Forelimb muscle (tissue), 1 donor: Measurements from ENCODE around the gene ARHGAP21. TPM values are rescaled to one million over a fixed set of nuclear protein-coding genes. Genes with fewer than 3 reads are reported as not detected.

ENCODE experiments used
- DNase-seq: peaks from one replicate; pipeline ENCODE4 v3.0.0-alpha.2; 2013; ENCODE audit warnings: low read depth
- polyA plus RNA-seq: library from polyadenylated mRNA; unstranded; fragments of 120-200 nt; gene quantifications from one replicate; pipeline ENCODE4 v1.2.1, GENCODE V29; 2013; ENCODE audit not compliant: insufficient read length

ARHGAP21 gene
- polyA plus RNA-seq, 1 donor = 63.2 TPM

DNA sequence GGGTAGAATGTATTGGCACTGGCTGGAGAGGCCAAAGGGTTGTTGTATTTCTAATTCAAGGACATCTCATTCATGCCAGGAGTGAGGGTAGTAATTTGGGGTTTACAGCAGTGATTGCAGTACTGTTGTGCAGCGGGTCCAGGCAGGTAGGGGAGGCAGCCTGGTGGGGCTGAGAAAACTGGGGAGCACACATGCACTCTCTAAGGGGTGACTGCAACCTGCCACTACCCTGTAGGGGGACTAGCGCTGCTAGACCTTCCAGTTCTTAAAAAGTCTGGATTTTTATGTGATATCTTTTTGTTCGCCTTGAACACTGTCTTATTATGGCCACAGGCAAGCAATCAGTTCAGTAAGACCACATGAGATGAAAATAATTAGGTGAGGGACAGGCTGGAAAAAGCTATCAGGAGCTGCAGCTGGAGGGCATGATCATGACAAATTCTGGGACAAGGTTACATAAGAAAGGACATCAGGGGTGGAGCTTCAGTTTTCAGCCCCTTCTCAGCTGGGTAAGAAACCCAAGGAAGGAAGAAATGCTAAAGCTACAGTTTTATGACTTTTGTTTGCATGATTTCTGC lies 149.0 kb downstream of the ARHGAP21 start:
- no peak for DNase-seq

DNA sequence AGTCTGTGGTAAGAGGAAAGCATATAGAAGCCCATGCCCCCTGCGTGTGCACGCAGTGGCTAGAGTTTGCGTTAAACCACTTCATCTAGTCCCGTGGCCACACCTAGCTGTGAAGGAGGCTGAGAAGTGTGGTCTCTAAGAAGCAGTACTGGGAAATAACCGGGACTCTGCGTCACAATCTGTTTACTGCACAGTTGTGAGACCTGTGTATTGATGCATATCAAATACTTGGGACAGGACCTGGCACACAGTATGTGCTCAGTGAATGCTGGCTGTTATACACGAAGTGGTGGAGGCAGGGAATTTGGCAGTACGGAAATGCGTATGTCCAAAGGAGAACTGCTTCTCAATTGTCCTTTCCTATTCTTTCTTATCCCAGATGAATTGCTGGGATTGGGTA lies 149.5 kb downstream of the ARHGAP21 start:
- no peak for DNase-seq

DNA sequence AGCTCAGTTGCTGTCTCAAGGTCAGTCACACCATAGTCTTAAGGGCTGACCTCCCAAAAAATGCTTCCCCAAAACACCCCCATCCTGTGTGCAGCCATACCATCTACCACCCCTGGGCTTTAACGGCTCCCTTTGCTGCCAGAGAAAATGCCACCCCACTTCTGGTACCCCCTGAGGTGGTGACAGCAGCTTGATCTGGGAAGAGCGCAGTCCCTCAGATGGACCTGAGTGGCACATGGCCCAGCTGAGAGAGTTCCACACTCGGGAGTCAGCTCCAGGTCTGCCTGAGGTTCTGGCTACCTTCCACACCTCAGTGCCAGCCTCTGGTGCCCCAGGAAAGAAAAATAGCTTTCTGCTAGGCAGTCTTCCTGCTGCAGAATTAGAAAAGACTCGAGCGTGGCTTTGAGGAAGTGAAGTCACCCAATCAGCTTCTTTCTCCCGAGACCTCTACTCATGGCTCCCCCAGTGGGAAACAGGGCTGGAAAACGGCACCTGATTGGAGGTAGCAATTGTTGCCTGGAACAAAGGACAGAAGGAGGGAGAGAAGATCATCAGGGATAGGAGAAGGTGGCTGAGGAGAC lies 151.7 kb downstream of the ARHGAP21 start:
- DNase-seq = no peak

DNA sequence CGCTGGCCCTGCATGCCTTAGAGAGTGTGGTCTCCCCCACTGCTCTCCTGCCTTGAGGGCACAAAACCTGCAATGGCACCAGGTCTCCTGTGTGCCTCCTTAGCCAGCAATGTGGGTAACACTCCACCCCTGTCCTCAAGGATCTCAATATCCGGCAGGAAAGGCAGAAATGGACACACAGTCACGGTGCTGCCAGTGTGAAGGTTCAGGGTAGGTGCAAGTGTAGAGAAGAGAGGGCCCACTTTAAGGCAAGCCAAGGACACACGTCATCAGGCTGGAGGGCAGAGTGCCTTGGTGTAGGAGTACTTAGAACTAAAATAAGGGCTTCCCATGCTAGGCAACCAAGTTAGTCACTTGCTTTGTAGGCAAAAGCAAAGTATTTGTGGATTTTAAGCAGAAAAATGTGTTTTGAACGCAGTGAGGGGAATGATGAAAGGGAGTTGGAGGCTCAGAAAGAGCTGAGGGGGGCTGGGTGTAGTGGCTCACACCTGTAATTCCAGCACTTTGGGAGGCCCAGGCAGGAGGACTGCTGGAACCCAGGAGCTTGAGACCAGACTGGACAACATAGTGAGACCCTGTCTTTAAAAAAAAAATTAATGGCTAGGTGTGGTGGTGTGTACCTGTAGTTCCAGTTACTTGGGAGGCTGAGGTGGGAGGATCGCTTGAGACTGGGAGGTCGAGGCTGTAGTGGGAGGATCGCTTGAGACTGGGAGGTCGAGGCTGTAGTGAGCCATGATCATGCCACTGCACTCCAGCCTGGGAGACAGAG lies 152.8 kb downstream of the ARHGAP21 start:
- DNase-seq = no peak

DNA sequence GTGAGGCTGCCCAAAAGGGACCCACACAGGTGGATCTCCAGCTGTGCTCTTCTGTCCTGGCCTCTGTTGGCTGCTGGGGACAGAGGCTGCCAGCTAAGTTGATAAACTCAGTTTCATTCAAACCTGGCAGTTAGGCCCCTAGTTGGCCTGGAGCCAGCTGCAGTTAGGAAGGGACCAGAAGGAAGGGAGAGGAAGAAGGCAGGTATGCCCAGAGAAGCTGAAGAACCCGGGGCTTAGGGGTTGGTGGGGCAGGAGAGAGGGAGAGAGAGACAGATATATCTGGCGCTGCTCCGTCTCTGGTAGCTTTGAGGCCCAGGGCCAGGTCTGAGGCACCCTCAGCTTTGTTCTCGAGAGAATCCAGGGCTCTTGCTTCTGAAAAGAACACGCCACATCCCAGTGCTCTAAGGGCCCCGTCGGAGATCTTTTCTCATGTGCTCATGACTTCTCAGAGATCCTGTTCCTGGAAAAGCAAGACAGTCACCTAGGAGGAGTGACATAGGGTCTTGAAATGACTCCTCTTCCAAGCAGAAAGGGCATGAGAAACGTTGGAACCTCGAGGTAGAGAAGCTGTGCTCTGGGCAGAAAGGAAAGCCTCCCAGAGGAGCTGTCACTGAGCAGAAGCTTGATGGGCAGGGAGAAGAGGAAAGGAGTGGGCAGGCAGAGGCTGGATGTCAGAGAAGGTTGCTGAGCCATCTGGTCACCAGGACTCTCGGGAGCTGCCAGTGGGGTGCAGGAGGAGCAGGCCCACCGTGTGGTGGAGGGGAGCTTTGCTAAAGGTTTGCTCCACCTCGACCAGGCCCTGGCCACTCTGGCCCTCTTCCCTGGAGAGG lies 153.6 kb downstream of the ARHGAP21 start:
- DNase-seq = no peak

DNA sequence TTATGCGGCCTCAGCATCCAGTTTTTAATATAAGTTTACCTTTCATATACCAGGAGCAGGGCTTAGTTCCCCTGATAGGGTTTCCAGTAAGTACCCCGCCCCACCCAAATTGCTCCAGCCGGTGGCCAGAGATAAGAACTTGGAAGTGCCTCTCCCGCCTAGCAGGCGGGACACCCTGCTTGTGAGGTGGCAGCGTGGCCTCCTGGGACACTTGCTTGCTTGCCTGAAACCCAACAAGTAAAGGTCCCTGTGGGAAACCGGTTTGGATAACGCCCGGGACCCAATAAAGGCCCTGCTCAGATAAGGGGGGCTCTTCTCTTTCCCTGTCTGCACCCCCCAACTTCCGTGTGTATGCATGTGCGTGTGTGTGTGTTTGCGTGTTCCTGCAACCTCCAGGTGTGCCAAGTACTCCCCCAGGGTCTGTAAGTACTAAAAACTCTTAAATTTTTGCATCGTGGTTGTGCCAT lies 154.3 kb downstream of the ARHGAP21 start:
- no peak for DNase-seq

DNA sequence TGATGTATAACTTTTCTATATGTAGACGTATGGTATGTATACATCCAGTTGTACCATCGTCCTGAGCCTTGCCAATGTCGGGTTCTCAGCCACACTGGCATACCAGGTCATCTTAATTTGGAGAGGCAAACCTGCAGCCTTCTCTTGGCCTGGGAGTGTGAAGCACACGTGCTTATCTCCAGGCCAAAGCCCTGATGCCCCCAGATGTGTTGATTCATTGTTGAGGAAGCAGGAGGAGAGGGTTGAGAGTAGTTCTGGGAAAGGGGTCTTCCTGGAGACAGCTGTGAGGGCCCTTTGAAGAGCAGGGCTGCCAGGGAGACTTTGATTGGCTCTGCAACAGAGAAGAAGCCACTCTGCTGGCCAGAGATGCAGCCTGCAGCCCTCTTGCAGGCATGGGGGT lies 155.6 kb downstream of the ARHGAP21 start:
- DNase-seq = no peak

DNA sequence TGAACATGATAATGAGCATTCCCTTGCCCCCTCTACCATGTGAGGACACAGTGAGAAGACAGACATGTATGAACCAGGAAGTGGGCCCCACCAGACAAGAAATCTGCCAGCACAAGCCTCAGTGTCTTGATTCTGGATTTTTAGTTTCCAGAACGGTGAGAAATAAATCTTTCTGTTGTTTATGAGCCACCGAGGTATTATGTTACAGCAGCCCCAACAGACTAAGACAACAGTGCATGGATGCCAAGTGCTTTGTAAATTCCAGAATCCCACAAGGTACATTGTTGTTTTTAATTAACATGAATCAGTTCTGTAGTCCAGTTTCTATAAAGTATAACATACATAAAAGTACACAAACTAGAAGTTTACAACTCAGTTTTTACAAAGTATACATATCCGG lies 162.2 kb downstream of the ARHGAP21 start:
- no peak for DNase-seq

DNA sequence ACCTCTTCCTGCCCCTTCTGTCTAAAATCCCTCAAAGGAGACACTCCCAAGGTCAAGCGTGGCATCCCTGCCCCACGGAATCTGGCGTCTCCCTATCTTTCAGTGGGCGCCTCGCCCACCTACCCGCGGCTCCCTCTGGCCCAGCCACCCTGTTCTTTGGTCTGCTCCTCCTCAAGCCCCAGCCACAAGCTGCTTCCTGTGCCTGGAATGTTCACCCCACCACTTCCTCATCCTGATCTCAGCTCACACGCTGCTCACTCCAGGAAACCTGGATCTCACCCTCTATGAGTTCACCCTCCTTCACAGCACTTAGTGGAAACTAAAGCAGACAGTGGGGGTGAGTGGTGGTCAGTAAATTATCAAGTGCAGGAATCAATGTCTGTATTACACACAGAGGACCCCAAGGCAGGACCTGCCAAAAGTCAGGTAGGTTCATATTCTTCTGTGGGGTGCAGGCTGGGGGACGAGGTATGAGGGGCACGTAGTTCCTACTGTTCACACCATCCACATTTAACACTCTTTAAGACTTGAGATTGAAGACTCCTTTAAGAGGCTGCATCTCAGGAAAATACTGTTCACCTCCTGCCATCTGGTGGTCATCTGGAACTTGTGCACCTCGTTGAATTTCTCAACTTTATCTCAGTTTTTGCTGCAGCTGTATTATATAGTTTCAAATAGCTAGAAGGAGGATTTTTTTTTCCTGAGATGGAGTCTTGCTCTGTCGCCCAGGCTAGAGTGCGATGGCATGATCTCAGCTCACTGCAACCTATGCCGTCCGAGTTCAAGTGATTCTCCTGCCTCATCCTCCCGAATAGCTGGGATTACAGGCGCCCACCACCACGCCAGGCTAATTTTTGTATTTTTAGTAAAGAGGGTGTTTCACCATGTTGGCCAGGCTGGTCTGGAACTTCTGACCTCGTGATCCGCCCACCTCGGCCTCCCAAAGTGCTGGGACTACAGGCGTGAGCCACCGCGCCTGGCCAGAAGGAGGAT lies 166.6 kb downstream of the ARHGAP21 start:
- DNase-seq = peak; percentile 48

DNA sequence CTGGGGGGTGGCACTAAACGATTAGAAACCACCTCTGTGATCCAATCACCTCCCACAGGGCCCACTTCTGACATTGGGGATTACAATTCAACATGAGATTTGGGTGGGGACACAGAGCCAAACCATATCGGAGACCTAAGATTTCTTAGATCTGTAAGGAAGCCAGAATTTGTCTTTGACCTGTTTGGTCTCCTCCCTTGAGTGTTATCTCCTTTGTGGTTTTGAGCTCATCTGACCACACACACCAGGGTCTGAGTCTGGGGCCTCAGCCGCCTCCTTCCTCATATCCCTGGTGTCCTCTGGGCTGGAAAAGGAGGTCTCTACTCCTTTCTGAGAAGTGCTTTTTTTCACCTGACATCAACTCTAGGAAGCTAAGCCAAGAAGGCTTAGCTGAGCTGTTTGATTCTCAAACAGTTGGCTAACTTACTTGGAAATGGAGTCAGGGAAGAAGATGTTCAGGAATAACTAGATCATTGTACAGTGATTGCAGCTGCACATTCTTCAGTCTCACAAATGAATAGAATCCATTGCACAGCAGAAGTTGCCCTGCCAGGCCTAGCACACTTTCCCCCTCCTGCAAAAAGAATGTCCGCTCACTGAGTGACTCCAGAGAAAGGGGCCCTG lies 167.4 kb downstream of the ARHGAP21 start:
- peak; percentile 24 for DNase-seq

DNA sequence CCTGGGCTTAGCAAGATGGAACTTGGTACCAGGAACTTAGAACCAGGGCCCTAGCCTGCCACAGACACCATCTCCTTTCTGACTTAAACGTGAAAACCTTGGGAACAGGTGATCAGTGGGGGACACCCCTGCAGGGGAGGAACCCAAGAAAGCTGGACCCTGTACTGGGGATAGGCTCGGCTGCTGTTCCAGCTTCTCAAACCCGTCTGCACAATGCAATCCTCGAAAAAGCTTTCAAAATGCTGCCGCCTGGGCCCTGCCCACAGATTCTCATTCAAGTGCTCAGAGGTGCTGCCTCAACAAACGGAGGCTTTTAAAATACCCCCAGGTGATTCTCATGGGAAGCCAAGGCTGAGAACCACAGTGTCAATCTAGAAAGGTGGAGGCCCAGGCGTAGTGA lies 169.7 kb downstream of the ARHGAP21 start:
- no peak for DNase-seq

DNA sequence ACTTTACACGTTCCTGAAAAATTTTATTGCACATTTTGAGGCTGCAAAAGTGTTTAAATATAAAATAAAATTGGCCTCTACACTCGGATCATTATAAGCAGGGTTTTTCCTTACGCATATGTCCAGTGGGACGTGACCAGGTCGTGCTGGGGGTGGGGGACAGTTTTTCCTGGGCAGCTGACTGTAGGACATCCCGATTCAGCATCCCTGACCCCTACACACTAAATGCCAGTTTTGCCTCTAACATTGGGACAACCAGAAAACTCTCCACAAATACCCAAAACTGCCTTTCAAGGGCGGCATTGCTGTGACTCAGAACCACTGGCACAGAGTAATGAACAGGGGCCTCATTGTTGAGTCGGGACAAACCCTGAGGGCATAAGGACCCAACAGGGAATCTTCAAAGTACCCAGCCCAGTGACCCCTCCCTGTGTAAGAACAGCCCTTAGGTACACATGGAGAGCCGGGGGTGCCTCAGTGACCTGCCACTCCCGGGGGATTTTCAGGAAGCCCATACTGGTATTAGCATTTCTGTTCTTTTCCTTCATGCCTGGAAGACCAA lies 170.6 kb downstream of the ARHGAP21 start:
- DNase-seq = no peak

DNA sequence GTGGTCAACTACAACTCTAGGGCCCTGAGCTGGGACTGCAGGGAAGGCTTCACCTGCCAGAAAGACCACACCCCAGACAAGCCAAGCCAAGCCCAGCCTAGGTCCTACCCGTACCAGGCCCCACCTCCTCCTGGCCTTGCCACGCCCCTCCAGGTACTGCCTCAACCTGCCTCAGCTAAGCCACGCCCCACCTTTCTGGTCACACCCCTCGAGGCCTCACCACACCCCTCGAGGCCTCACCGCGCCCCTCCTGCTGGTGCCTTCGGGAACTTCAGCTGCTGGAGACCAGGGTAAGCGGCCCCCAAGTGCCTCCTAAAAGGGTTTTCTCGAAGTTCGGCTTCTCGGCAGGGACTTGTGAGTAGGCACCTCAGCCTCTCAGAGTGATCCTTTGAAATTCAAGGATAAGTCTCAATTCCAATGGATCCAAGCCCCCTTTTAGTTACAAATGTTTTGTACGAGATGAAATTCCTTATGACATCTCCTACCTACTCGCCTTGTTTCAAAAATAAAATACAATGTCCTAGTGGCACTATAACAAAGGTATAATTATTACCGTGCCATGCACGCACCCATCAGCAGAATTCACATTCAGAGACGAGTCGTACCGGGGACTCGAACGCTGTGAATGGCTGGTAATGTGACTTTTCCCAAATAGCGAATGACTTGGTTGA lies 171.2 kb downstream of the ARHGAP21 start:
- no peak for DNase-seq

DNA sequence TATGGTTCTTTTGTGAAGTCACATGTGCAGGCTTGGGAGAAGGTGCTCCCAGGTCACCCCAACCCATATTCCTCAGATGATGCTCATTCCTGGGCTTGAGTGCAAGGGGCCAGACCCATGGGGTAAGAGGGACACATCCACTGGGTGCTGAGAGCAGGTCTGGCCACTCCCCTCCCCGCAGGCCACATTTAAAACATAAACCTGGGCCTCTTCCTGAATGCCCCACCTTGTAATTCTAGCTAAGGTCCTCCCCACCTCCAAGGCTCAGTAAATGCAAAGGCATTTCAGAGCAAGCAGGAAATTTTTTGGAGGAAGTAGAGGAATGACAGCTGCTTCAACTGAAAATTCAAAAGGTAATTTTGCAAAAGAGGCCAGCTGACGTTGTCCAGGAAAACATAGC lies 172.5 kb downstream of the ARHGAP21 start:
- DNase-seq = no peak

DNA sequence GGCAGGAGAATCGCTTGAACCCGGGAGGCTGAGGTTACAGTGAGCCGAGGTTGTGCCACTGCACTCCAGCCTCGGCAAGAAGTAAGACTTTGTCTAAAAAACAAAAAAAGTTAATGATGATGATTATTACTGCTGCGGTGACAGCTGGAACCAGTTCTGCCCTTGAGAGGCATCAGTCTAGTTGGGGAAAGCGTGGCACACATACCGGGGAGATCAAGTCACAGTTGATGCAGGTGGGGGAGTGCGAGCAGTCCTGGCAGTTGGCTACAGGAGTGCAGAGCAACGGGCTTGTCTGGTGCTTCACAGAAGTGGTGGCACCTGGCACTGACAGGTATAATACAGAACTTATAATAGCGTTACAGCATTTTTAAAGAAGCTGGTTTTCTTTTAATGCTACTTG lies 173.0 kb downstream of the ARHGAP21 start:
- DNase-seq = no peak

DNA sequence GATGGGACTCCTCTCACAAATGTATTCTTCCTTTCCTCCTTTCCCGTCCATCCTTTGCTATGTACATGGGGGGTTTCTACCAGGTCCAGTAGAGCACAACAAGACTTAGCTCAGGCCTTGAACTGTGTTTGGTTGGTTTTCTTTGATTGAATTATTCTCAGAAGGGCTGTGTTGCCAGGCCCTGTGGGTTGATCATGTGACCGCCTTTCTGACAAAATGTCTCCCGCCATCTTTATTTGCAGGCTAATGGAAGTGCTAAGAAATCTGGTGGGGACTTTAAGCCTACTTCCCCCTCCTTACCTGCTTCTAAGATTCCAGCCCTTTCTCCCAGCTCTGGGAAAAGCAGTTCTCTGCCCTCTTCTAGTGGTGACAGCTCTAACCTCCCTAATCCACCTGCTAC lies 178.1 kb downstream of the ARHGAP21 start:
- DNase-seq = no peak

DNA sequence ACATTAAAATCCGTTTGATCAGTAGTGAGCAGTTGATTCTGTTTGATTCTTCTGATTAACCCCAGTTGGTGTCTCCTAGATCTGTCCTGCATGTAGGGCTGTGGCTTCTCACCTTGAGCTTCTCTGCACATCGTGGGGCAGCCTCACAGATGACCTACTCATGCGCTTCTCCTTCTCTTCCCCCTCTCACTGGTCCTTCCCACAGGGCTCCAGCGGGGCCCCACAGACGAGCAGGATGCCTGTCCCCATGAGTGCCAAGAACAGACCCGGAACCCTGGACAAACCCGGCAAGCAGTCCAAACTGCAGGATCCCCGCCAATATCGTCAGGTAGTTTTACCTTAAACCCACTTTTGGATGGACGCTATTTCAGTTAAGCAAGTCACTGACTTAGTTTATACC lies 178.9 kb downstream of the ARHGAP21 start:
- no peak for DNase-seq

DNA sequence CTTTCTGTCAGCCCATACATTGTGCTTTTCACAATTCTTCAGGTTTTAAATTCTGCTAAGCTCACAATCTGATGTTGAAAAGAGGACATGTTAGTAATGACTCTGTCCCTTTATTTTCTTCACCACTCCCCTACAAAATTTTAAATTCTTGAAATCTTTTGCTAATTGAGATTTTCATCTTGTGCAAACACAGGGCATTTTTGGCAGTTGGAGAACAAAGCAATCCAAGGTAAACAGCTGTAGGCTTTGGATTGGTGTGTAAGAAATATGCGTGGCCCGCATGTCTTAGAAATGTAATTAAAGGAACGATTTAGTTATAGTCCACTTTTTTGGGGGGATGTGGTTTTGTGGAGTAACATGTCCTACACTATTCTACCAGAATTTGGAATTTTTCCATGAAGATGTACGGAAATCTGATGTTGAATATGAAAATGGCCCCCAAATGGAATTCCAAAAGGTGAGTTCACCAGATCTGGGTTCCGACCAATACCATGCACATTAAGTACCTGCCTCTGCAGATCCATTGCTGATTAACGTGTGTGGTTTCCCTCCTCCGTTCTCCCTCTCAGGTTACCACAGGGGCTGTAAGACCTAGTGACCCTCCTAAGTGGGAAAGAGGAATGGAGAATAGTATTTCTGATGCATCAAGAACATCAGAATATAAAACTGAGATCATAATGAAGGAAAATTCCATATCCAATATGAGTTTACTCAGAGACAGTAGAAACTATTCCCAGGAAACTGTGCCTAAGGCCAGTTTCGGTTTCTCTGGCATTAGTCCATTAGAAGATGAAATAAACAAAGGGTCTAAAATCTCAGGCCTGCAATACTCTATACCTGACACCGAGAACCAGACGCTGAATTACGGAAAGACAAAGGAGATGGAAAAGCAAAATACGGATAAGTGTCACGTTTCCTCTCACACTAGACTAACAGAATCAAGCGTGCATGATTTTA lies 181.1 kb downstream of the ARHGAP21 start:
- no peak for DNase-seq
